Measurements from ENCODE around the gene FSD1.
"Not testable (repeated sequence)": the region's sequence is repeated elsewhere in the genome, so short reads cannot be mapped to it uniquely, and the experiment has no call there.

The FSD1 gene

GRCh38 chr19:4319067-4319718, 14.8 kb downstream of the FSD1 start:
- DNase-seq (ENCODE audit: low read depth) = no peak

GRCh38 chr19:4320419-4320818, 16.0 kb downstream of the FSD1 start:
- DNase-seq (ENCODE audit: low read depth) = no peak

- DNase-seq (ENCODE audit: low read depth) = no peak
Measured at GRCh38 chr19:4322942-4323665, 18.7 kb downstream of the FSD1 start.

GRCh38 chr19:4323692-4324091, 19.3 kb downstream of the FSD1 start:
- DNase-seq (ENCODE audit: low read depth) = no peak

- no peak for DNase-seq (ENCODE audit: low read depth)
Measured at GRCh38 chr19:4324228-4324627, 19.8 kb downstream of the FSD1 start.

GRCh38 chr19:4326215-4326836, 21.9 kb downstream of the FSD1 start:
- DNase-seq (ENCODE audit: low read depth) = no peak

GRCh38 chr19:4326837-4327251, 22.4 kb downstream of the FSD1 start:
- DNase-seq (ENCODE audit: low read depth) = no peak

GRCh38 chr19:4327252-4327876, 23.0 kb downstream of the FSD1 start:
- DNase-seq (ENCODE audit: low read depth) = peak; percentile 56

- DNase-seq (ENCODE audit: low read depth) = no peak
Measured at GRCh38 chr19:4327877-4328242, 23.5 kb downstream of the FSD1 start.

GRCh38 chr19:4328243-4328990, 24.0 kb downstream of the FSD1 start:
- peak; percentile 82 for DNase-seq (ENCODE audit: low read depth)

- DNase-seq (ENCODE audit: low read depth) = not testable (repeated sequence)
Measured at GRCh38 chr19:4328991-4329681, 24.7 kb downstream of the FSD1 start.

GRCh38 chr19:4329858-4330257, 25.5 kb downstream of the FSD1 start:
- DNase-seq (ENCODE audit: low read depth) = no peak

- DNase-seq (ENCODE audit: low read depth) = no peak
Measured at GRCh38 chr19:4334929-4335570, 30.7 kb downstream of the FSD1 start.

GRCh38 chr19:4337906-4338440, 33.6 kb downstream of the FSD1 start:
- DNase-seq (ENCODE audit: low read depth) = no peak

- DNase-seq (ENCODE audit: low read depth) = peak; percentile 17
Measured at GRCh38 chr19:4338441-4339355, 34.3 kb downstream of the FSD1 start, which contains the start of gene STAP2. Gene STAP2 (minus strand): TSS chr19:4338827. CDS start chr19:4338753, 74 bp downstream.

- no peak for DNase-seq (ENCODE audit: low read depth)
Measured at GRCh38 chr19:4342314-4342614, 37.9 kb downstream of the FSD1 start.

GRCh38 chr19:4342615-4343369, 38.4 kb downstream of the FSD1 start:
- DNase-seq (ENCODE audit: low read depth) = peak; percentile 100

GRCh38 chr19:4343370-4344307, 39.2 kb downstream of the FSD1 start, which contains the start of gene MPND:
Gene MPND (plus strand): TSS chr19:4343562. CDS start chr19:4343594, 32 bp downstream.
- DNase-seq (ENCODE audit: low read depth) = peak; percentile 79

Data from iris pigment epithelial cell (primary cell).